ENCODE measurements around the gene A4GNT.

The A4GNT gene

DNA sequence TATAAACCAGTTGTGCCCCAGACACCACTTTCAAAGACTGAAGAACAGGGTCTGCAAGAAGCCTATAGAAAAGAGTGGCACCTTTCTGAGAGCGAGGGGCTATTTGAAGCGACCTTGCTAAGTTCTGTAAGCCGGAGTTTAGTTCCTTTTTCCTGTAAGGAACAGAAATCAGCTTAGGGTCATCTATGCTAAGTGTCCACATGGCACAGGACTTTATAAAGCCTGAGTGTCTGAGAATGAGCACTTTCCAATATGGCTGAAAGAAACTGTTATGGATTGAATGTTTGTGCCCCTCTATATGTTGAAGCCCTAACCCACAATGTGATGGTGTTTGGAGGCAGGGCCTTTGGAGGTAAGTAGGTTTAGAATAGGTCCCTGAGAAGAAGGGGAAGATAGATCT, 4.0 kb upstream of the A4GNT start:
- Histone ChIP-seq H3K27ac (no peak overlapping the region), H2AFZ (ENCODE audit: low read depth) (no peak overlapping the region)

GRCh38 chr3:138135833-138136194, 3.6 kb upstream of the A4GNT start:
- no peak for TF ChIP-seq CTCF (conservative IDR thresholded peaks at IDR 0.05; ENCODE audit: low read depth, low read length)
- Histone ChIP-seq H4K20me1 (ENCODE audit: insufficient read depth) (no peaks in the 10 kb centered on the region), H3K4me1 (ENCODE audit: low read depth, poor library complexity, severe bottlenecking) (peaks cover 11% of the 10 kb centered on the region), H3K36me3 (ENCODE audit: insufficient read depth) (no peaks in the 10 kb centered on the region), H3K79me2 (ENCODE audit: insufficient read depth, low read depth) (no peaks in the 10 kb centered on the region), H3K27ac (no peak overlapping the region), H3K27me3 (ENCODE audit: insufficient read depth, low read depth) (no peaks in the 10 kb centered on the region), H3K4me3 (IDR thresholded peaks at IDR 0.05; ENCODE audit: insufficient read depth, low read depth, low read length) (no peak overlapping the region), H2AFZ (ENCODE audit: low read depth) (no peak overlapping the region), H3K9ac (no peak overlapping the region), H3K4me2 (no peak overlapping the region)

More for the DNA sequence above, 4.0 kb upstream of the A4GNT start:
- Histone ChIP-seq H3K9ac (no peak overlapping the region), H3K4me2 (no peak overlapping the region), H3K4me1 (ENCODE audit: low read depth, poor library complexity, severe bottlenecking) (peaks cover 14% of the 10 kb centered on the region), H3K36me3 (ENCODE audit: insufficient read depth) (no peaks in the 10 kb centered on the region), H4K20me1 (ENCODE audit: insufficient read depth) (no peaks in the 10 kb centered on the region), H3K27me3 (ENCODE audit: insufficient read depth, low read depth) (no peaks in the 10 kb centered on the region), H3K4me3 (IDR thresholded peaks at IDR 0.05; ENCODE audit: insufficient read depth, low read depth, low read length) (no peak overlapping the region), H3K79me2 (ENCODE audit: insufficient read depth, low read depth) (no peaks in the 10 kb centered on the region)
- no peak for TF ChIP-seq CTCF (conservative IDR thresholded peaks at IDR 0.05; ENCODE audit: low read depth, low read length)

GRCh38 chr3:138135146-138135832, 3.1 kb upstream of the A4GNT start:
- Histone ChIP-seq H3K4me2 (no peak overlapping the region), H3K27ac (no peak overlapping the region), H4K20me1 (ENCODE audit: insufficient read depth) (no peaks in the 10 kb centered on the region), H2AFZ (ENCODE audit: low read depth) (no peak overlapping the region), H3K79me2 (ENCODE audit: insufficient read depth, low read depth) (no peaks in the 10 kb centered on the region), H3K9ac (no peak overlapping the region), H3K27me3 (ENCODE audit: insufficient read depth, low read depth) (no peaks in the 10 kb centered on the region), H3K4me1 (ENCODE audit: low read depth, poor library complexity, severe bottlenecking) (peaks cover 5% of the 10 kb centered on the region), H3K36me3 (ENCODE audit: insufficient read depth) (no peaks in the 10 kb centered on the region), H3K4me3 (IDR thresholded peaks at IDR 0.05; ENCODE audit: insufficient read depth, low read depth, low read length) (no peak overlapping the region)
- no peak for TF ChIP-seq CTCF (conservative IDR thresholded peaks at IDR 0.05; ENCODE audit: low read depth, low read length)

DNA sequence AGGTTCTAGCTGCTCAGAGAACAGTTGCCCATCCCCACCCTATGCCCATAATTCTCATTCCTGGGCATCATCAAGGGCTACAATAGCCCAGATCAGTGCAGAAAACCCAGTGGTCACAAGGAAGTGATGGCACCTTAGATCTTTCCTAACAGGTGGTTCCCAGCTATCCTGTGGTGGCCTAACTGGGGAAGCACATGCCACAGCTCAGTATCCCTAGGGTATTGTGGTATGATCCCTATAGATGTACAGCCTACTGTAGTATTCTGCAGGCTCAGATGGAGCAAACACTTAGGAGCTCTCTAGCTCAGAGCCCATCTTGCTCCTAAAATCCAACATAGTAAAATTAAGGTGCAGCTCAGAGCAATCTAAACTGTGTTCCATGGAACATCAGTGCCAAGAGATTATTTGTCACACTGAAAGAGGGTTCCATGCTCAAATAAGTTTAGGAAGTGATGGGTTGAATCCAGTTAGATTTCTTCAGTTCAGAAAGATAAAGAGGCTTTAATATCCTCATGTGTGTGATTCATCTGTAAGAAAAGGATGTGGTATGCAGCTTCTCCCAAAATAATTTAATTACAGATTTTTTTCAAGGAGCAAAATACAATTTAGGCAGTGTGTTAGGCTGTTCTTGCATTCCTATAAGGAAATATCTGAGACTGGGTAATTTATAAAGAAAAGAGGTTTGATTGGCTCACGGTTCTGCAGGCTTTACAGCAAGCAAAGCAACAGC, 4.4 kb downstream of the A4GNT start:
- no peak overlapping the region for H3K4me3 ChIP-seq (IDR thresholded peaks at IDR 0.05; ENCODE audit: insufficient read depth, low read depth, low read length)
- TF ChIP-seq CTCF (conservative IDR thresholded peaks at IDR 0.05; ENCODE audit: low read depth, low read length) = no peak
- H3K27ac ChIP-seq = no peak overlapping the region
- H3K36me3 ChIP-seq (ENCODE audit: insufficient read depth) = no peaks in the 10 kb centered on the region
- no peaks in the 10 kb centered on the region for H3K27me3 ChIP-seq (ENCODE audit: insufficient read depth, low read depth)
- no peak overlapping the region for H3K9ac ChIP-seq
- H3K4me2 ChIP-seq = no peak overlapping the region
- H3K4me1 ChIP-seq (ENCODE audit: low read depth, poor library complexity, severe bottlenecking) = no peaks in the 10 kb centered on the region
- no peaks in the 10 kb centered on the region for H4K20me1 ChIP-seq (ENCODE audit: insufficient read depth)
- no peak overlapping the region for H2AFZ ChIP-seq (ENCODE audit: low read depth)
- no peaks in the 10 kb centered on the region for H3K79me2 ChIP-seq (ENCODE audit: insufficient read depth, low read depth)
